ENCODE results near the gene PRKCB. TPM values are rescaled to one million over a fixed set of nuclear protein-coding genes. Genes with fewer than 3 reads are reported as not detected.

PRKCB gene
- polyA plus RNA-seq, 2 of the 4 experiments (the other 2 are of a cell fraction), result 0.09 to 0.22 TPM

DNA sequence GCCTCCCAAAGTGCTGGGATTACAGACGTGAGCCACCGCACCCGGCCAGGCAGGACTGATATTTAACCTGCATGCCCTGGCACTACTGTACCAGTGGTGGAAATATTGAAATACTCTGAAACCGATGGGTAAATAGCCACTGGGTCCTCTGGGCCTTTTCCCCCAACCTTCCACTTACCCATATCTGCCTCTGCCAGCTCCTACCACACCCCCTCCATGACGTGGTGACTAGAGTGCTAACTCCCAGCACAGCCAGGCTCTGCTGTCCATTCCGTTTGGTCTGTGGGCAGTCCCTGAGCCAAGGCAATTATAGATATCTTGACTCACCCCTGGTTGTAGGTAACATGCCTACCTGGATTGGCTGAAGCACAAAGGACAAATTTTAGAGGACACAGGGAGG, 187.8 kb downstream of the PRKCB start:
- ChIA-PET CTCF (interaction anchor here (1.2 to 2.9 kb wide), 3 partner anchors 13 to 220 kb away, joined by 3 to 9 read pairs (median 6); no protein-coding TSS in a partner anchor), POLR2A (no interaction called here)
- TF ChIP-seq CEBPB (IDR thresholded peaks at IDR 0.05) (no peak), NR3C1 (IDR thresholded peaks at IDR 0.05) (no peak), ZC3H11A (IDR thresholded peaks at IDR 0.05) (no peak), ATOH8 (CRISPR knock-in tag; IDR thresholded peaks at IDR 0.05; ENCODE audit: low read depth) (no peak), HMGXB4 (CRISPR knock-in tag; IDR thresholded peaks at IDR 0.05; ENCODE audit: borderline replicate concordance) (no peak)
- TF ChIP-seq, protein P1, sequence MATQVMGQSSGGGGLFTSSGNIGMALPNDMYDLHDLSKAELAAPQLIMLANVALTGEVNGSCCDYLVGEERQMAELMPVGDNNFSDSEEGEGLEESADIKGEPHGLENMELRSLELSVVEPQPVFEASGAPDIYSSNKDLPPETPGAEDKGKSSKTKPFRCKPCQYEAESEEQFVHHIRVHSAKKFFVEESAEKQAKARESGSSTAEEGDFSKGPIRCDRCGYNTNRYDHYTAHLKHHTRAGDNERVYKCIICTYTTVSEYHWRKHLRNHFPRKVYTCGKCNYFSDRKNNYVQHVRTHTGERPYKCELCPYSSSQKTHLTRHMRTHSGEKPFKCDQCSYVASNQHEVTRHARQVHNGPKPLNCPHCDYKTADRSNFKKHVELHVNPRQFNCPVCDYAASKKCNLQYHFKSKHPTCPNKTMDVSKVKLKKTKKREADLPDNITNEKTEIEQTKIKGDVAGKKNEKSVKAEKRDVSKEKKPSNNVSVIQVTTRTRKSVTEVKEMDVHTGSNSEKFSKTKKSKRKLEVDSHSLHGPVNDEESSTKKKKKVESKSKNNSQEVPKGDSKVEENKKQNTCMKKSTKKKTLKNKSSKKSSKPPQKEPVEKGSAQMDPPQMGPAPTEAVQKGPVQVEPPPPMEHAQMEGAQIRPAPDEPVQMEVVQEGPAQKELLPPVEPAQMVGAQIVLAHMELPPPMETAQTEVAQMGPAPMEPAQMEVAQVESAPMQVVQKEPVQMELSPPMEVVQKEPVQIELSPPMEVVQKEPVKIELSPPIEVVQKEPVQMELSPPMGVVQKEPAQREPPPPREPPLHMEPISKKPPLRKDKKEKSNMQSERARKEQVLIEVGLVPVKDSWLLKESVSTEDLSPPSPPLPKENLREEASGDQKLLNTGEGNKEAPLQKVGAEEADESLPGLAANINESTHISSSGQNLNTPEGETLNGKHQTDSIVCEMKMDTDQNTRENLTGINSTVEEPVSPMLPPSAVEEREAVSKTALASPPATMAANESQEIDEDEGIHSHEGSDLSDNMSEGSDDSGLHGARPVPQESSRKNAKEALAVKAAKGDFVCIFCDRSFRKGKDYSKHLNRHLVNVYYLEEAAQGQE (IDR thresholded peaks at IDR 0.05), result no peak
- TF ChIP-seq, protein P2, sequence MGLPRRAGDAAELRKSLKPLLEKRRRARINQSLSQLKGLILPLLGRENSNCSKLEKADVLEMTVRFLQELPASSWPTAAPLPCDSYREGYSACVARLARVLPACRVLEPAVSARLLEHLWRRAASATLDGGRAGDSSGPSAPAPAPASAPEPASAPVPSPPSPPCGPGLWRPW (IDR thresholded peaks at IDR 0.05), result no peak
- WGBS (ENCODE audit: missing lambda C conversion rate), result 42% methylated on average over 6 of the region's 6 CpGs
- no peaks in the 10 kb centered on the region for H3K9me3 ChIP-seq
- no peak for DNase-seq (ENCODE audit: low read depth in 1 of 2, low spot score in 1 of 2)
- H3K4me1 ChIP-seq, result no peaks in the 10 kb centered on the region
- H3K4me2 ChIP-seq, result no peak overlapping the region
- H3K4me3 ChIP-seq, result no peak overlapping the region
- no peak overlapping the region for H3K27ac ChIP-seq
- FAIRE-seq, result no peak
- no peak for ATAC-seq

GRCh38 chr16:24024971-24025370, 189.2 kb downstream of the PRKCB start:
- no peak for FAIRE-seq
- no peak overlapping the region for H3K27ac ChIP-seq
- no peaks in the 10 kb centered on the region for H3K4me1 ChIP-seq
- no peak overlapping the region for H3K4me2 ChIP-seq
- no peak for DNase-seq (ENCODE audit: low read depth in 1 of 2, low spot score in 1 of 2)
- CTCF ChIA-PET, result interaction anchor here (0.8 to 2.9 kb wide), 5 partner anchors 9 to 224 kb away, joined by 3 to 9 read pairs (median 4); no protein-coding TSS in a partner anchor
- TF ChIP-seq KDM1A (IDR thresholded peaks at IDR 0.05; ENCODE audit: low read depth), result no peak
- no peak for TF ChIP-seq MAX (IDR thresholded peaks at IDR 0.05)
- TF ChIP-seq NR3C1 (IDR thresholded peaks at IDR 0.05), result no peak
- no peak for TF ChIP-seq CHD4 (IDR thresholded peaks at IDR 0.05; ENCODE audit: borderline replicate concordance)
- TF ChIP-seq BHLHE40 (IDR thresholded peaks at IDR 0.05; ENCODE audit: low read depth, low read length), result no peak
- TF ChIP-seq POLR2A (IDR thresholded peaks at IDR 0.05; ENCODE audit: low read length), result no peak
- TF ChIP-seq JUNB (IDR thresholded peaks at IDR 0.05), result no peak
- TF ChIP-seq MAZ (IDR thresholded peaks at IDR 0.05; ENCODE audit: borderline replicate concordance, low read depth, low read length), result no peak
- no peak for TF ChIP-seq MYC (IDR thresholded peaks at IDR 0.05; ENCODE audit: borderline replicate concordance, low read length)
- no peak for TF ChIP-seq KDM5A (IDR thresholded peaks at IDR 0.05)
- TF ChIP-seq PHF8 (IDR thresholded peaks at IDR 0.05; ENCODE audit: borderline replicate concordance, low read depth), result no peak
- no peak for TF ChIP-seq EHF (CRISPR knock-in tag; IDR thresholded peaks at IDR 0.05)
- TF ChIP-seq RNF2 (IDR thresholded peaks at IDR 0.05; ENCODE audit: borderline replicate concordance, low read depth), result no peak
- no peak for TF ChIP-seq RAD21 (conservative IDR thresholded peaks at IDR 0.05 in 1 of 2, IDR thresholded peaks at IDR 0.05 in 1 of 2)
- TF ChIP-seq NPAS2 (CRISPR knock-in tag; IDR thresholded peaks at IDR 0.05; ENCODE audit: borderline replicate concordance), result no peak
- TF ChIP-seq HOXB13 (CRISPR knock-in tag; IDR thresholded peaks at IDR 0.05; ENCODE audit: low read depth), result no peak
- no peak for TF ChIP-seq HMGXB4 (CRISPR knock-in tag; IDR thresholded peaks at IDR 0.05; ENCODE audit: borderline replicate concordance)
- TF ChIP-seq HOXB5 (CRISPR knock-in tag; IDR thresholded peaks at IDR 0.05), result no peak
- no peak for TF ChIP-seq ATOH8 (CRISPR knock-in tag; IDR thresholded peaks at IDR 0.05; ENCODE audit: low read depth)
- H3K9me3 ChIP-seq, result no peaks in the 10 kb centered on the region
- POLR2A ChIA-PET, result no interaction called here
- no peak overlapping the region for H3K4me3 ChIP-seq
- ATAC-seq, result no peak
- WGBS (ENCODE audit: missing lambda C conversion rate), result 29% methylated on average over 7 of the region's 7 CpGs

Measured in A549 (cell line).